ENCODE data around the gene TBL2. TPM values are rescaled to one million over a fixed set of nuclear protein-coding genes. Genes with fewer than 3 reads are reported as not detected.
"Not testable (repeated sequence)": the region's sequence is repeated elsewhere in the genome, so short reads cannot be mapped to it uniquely, and the experiment has no call there.

The TBL2 gene
- polyA plus RNA-seq, 3 donors from 2014 or later, result 19.3 to 32.4 (median 21.7) TPM

DNA sequence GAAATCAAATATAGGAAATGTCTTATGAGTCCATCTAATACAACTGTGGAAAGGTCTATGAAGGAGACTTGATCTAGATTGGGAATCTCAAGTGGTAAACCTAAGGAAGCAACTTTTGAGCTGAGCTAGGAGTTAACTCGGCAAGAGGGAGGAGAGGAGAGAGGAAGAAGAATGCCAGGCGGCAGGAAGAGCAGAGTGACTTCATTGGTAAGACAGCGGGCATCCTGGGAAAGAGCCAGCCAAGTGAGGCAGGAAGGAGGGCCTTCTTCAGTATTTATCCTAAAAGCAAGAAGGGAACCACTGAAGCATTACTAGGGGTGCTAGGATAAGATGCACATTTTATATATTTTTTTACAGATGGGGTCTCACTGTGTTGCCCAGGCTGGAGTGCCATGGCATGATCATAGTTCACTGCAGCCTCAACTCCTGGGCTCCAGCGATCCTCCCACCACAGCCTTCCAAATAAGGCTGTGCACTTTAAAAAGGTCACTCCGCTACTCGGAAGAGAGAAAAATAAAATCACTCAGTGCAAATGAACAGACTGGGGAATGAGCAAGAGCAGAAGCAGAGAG, 22.9 kb downstream of the TBL2 start:
- Mint-ChIP-seq H3K27ac (peak overlapping the region; percentile 87 to 95 (median 92)), H3K36me3 (peaks cover 4 to 12% (median 10%) of the 10 kb centered on the region in 3 donors), H3K27me3 (ENCODE audit: low read depth in 3 of 3) (peaks cover 3 to 18% (median 4%) of the 10 kb centered on the region in 3 donors), H3K4me1 (peaks cover 36 to 47% of the 10 kb centered on the region in 2 donors), H3K4me3 (peak overlapping the region; percentile 84 to 95 (median 90)), H3K9me3 (no peaks in the 10 kb centered on the region)
- DNase-seq, result no peak

DNA sequence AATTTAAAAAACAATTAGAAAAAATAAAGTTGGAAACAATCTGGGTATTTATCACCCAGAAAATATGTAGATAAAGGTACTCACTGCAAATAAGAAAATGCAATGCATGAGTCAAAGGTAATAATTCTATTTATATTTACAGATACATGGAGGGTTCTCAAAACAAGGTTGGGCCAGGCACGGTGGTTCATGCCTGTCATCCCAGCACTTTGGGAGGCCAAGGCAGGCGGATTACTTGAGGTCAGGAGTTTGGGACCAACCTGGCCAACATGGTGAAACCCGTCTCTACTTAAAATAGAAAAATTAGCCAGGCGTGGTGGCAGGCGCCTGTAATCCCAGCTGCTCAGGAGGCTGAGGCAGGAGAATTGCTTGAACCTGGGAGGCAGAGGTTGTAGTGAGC, 28.3 kb downstream of the TBL2 start:
- not testable (repeated sequence) for H3K9me3 Mint-ChIP-seq; DNase-seq; H3K4me3 Mint-ChIP-seq; H3K27ac Mint-ChIP-seq; H3K27me3 Mint-ChIP-seq (ENCODE audit: low read depth in 3 of 3)
- Mint-ChIP-seq H3K36me3 (peaks cover 4 to 13% (median 12%) of the 10 kb centered on the region in 3 donors), H3K4me1 (peaks cover 39 to 62% of the 10 kb centered on the region in 2 donors)

DNA sequence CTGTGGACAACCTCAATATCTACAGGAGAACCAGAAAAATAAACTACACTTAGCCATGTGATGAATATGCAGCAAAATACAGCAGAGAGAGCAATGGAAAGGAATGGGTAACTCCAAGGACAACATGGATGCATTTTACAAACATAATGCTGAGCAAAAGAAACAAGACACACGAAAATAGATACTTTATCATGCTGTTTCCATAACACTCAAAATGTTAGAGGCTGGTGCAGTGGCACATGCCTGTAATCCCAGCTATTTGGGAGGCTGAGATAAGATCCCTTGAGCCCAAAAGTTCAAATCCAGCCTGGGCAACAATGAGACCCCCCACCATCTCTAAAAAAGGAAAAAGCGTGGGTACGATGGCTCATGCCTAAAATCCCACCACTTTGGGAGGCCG, 29.2 kb downstream of the TBL2 start:
- H3K4me1 Mint-ChIP-seq, result peaks cover 31 to 59% of the 10 kb centered on the region in 2 donors
- no peak overlapping the region for H3K4me3 Mint-ChIP-seq
- H3K9me3 Mint-ChIP-seq, result no peaks in the 10 kb centered on the region
- H3K36me3 Mint-ChIP-seq, result peaks cover 4 to 16% (median 12%) of the 10 kb centered on the region in 3 donors
- no peaks in the 10 kb centered on the region for H3K27me3 Mint-ChIP-seq (ENCODE audit: low read depth in 3 of 3)
- no peak for DNase-seq
- peak overlapping the region in 3 of 6 donors; percentile 5 to 63 (median 40) for H3K27ac Mint-ChIP-seq

- Mint-ChIP-seq H3K9me3 (no peaks in the 10 kb centered on the region), H3K27ac (peak overlapping the region in 2 of 6 donors; percentile 32 to 39), H3K27me3 (ENCODE audit: low read depth in 3 of 3) (no peaks in the 10 kb centered on the region), H3K4me1 (peaks cover 34 to 59% of the 10 kb centered on the region in 2 donors), H3K4me3 (no peak overlapping the region), H3K36me3 (peaks cover 4 to 16% (median 12%) of the 10 kb centered on the region in 3 donors)
- no peak for DNase-seq
Observed at GRCh38 chr7:73547841-73548240, 30.5 kb downstream of the TBL2 start.

DNA sequence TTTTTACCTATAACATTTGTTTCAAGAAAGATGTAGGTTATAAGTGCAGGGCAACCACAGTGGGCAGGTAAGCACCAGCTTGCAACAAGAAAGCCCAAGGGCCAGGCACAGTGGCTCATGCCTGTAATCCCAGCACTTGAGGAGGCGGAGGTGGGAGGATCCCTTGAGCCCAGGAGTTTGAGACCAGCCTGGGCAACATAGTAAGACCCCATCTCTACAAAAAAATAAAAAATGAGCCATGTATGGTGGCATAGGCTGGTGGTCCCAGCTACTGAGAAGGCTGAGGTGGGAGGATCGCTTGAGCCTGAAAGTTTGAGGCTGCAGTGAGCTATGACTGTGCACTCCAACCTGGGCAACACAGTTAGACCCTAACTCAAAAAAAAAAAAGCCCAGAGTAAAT, 33.7 kb downstream of the TBL2 start:
- peaks cover 32 to 42% of the 10 kb centered on the region in 2 donors for H3K4me1 Mint-ChIP-seq
- H3K27ac Mint-ChIP-seq, result peak overlapping the region in 1 of 6 donors; percentile 58
- peaks cover 8 to 27% (median 14%) of the 10 kb centered on the region in 3 donors for H3K36me3 Mint-ChIP-seq
- H3K27me3 Mint-ChIP-seq (ENCODE audit: low read depth in 3 of 3), result peaks cover 2 to 4% (median 3%) of the 10 kb centered on the region in 3 donors
- no peaks in the 10 kb centered on the region for H3K9me3 Mint-ChIP-seq
- H3K4me3 Mint-ChIP-seq, result no peak overlapping the region
- no peak for DNase-seq

GRCh38 chr7:73541722-73542121, 36.7 kb downstream of the TBL2 start:
- Mint-ChIP-seq H3K36me3 (peaks cover 14 to 44% (median 16%) of the 10 kb centered on the region in 3 donors), H3K27me3 (ENCODE audit: low read depth in 3 of 3) (peaks cover 3 to 6% (median 6%) of the 10 kb centered on the region in 3 donors), H3K27ac (peak overlapping the region in 2 of 6 donors; percentile 39 to 70), H3K4me1 (peaks cover 13 to 22% of the 10 kb centered on the region in 2 donors), H3K4me3 (no peak overlapping the region), H3K9me3 (no peaks in the 10 kb centered on the region)
- DNase-seq, result no peak

- H3K9me3 Mint-ChIP-seq, result no peaks in the 10 kb centered on the region
- peaks cover 6 to 11% of the 10 kb centered on the region in 2 donors for H3K4me1 Mint-ChIP-seq
- H3K36me3 Mint-ChIP-seq, result peaks cover 14 to 47% (median 19%) of the 10 kb centered on the region in 3 donors
- no peak for DNase-seq
- no peak overlapping the region for H3K27ac Mint-ChIP-seq
- no peak overlapping the region for H3K4me3 Mint-ChIP-seq
- H3K27me3 Mint-ChIP-seq (ENCODE audit: low read depth in 3 of 3), result peaks cover 3 to 8% (median 6%) of the 10 kb centered on the region in 3 donors
Observed at GRCh38 chr7:73539709-73540108, 38.7 kb downstream of the TBL2 start.

- not testable (repeated sequence) for DNase-seq; H3K9me3 Mint-ChIP-seq; H3K4me3 Mint-ChIP-seq; H3K4me1 Mint-ChIP-seq; H3K27me3 Mint-ChIP-seq (ENCODE audit: low read depth in 3 of 3)
- peaks cover 14 to 44% (median 19%) of the 10 kb centered on the region in 3 donors for H3K36me3 Mint-ChIP-seq
- H3K27ac Mint-ChIP-seq, result peak overlapping the region in 1 of 6 donors; percentile 76
Observed at GRCh38 chr7:73538510-73538909, 39.9 kb downstream of the TBL2 start.

DNA sequence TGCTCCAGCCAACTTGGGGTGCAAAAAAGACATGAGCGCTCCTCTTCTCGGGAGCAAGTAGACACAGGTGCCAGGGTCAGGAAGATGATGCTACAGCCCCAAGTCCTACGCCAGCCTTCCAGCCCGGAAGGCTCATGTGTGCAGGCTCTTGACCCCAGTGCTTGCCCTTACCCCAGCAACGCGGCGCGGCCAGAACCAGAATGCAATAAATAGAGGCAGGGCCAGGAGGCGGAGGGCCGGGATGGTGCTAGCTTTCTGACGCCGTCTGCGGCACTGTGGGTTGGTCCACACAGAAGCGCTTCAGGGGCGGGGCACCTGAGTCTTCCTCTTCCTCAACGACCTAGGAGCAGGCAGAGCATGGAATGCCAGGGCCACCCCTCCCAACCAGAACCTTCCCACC, 41.3 kb downstream of the TBL2 start:
- Mint-ChIP-seq H3K27ac (peak overlapping the region in 1 of 6 donors; percentile 50), H3K36me3 (peaks cover 8 to 36% (median 15%) of the 10 kb centered on the region in 3 donors)

DNA sequence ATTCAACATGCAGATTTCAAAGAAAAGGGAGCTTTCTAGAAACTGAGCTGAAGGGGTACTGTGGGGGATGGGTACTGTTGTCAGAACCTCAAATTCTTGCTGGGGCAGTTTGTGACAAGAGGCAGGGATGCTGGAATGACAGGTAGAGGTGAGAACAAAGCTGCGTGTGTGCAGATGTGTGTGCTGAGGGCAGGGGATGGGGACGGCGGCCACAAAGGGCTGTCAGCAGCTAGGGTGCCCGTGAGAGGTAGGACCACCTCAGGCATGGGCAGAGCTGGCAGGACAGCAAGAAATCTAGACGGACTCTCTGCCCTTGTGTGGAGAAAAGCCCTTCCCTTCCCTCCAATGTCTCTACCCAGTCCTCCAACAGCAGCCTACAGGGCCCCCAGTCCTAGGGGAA, 41.9 kb downstream of the TBL2 start:
- DNase-seq, result no peak
- Mint-ChIP-seq H3K27me3 (ENCODE audit: low read depth in 3 of 3) (peaks cover 0 to 7% (median 4%) of the 10 kb centered on the region in 3 donors), H3K36me3 (peaks cover 8 to 31% (median 15%) of the 10 kb centered on the region in 3 donors), H3K4me3 (no peak overlapping the region), H3K9me3 (no peaks in the 10 kb centered on the region), H3K27ac (peak overlapping the region in 1 of 6 donors; percentile 50), H3K4me1 (peaks cover 0 to 2% of the 10 kb centered on the region in 2 donors)

More for the DNA sequence above, 41.3 kb downstream of the TBL2 start:
- no peak for DNase-seq
- H3K27me3 Mint-ChIP-seq (ENCODE audit: low read depth in 3 of 3), result peaks cover 2 to 7% (median 4%) of the 10 kb centered on the region in 3 donors
- H3K4me3 Mint-ChIP-seq, result no peak overlapping the region
- no peaks in the 10 kb centered on the region for H3K9me3 Mint-ChIP-seq
- H3K4me1 Mint-ChIP-seq, result peaks cover 0 to 2% of the 10 kb centered on the region in 2 donors

- H3K9me3 Mint-ChIP-seq; DNase-seq; H3K4me1 Mint-ChIP-seq; H3K27ac Mint-ChIP-seq; H3K27me3 Mint-ChIP-seq (ENCODE audit: low read depth in 3 of 3); H3K4me3 Mint-ChIP-seq: not testable (repeated sequence)
- H3K36me3 Mint-ChIP-seq, result peaks cover 4 to 27% (median 11%) of the 10 kb centered on the region in 3 donors
Observed at GRCh38 chr7:73535918-73536317, 42.5 kb downstream of the TBL2 start.

DNA sequence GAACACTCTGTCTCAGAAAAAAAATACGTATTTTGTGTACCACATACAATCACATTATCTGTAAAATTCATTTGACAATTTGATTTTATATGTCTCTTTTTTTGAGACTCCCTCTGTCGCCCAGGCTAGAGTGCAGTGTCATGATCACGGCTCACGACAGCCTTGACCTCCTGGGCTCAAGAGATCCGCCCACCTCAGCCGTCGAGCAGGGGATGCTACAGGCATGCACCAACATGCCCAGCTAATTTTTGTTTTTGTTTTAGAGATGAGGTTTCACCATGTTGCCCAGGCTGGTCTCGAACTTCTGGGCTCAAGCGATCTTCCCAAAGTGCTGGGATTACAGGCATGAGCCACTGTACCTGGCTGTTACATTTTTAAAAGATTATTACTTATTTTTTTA, 44.6 kb downstream of the TBL2 start:
- H3K27me3 Mint-ChIP-seq (ENCODE audit: low read depth in 3 of 3), result peaks cover 0 to 6% (median 4%) of the 10 kb centered on the region in 3 donors
- DNase-seq, result no peak
- H3K27ac Mint-ChIP-seq, result no peak overlapping the region
- H3K36me3 Mint-ChIP-seq, result peaks cover 4 to 19% (median 11%) of the 10 kb centered on the region in 3 donors
- H3K4me3 Mint-ChIP-seq, result no peak overlapping the region
- H3K9me3 Mint-ChIP-seq, result no peaks in the 10 kb centered on the region
- no peaks in the 10 kb centered on the region for H3K4me1 Mint-ChIP-seq

- no peaks in the 10 kb centered on the region for H3K9me3 Mint-ChIP-seq
- peak overlapping the region in 1 of 6 donors; percentile 6 for H3K27ac Mint-ChIP-seq
- H3K27me3 Mint-ChIP-seq (ENCODE audit: low read depth in 3 of 3), result peaks cover 0 to 6% (median 0%) of the 10 kb centered on the region in 3 donors
- H3K36me3 Mint-ChIP-seq, result peaks cover 0 to 10% (median 6%) of the 10 kb centered on the region in 3 donors
- DNase-seq, result no peak
- H3K4me3 Mint-ChIP-seq, result no peak overlapping the region
- H3K4me1 Mint-ChIP-seq, result peaks cover 8 to 10% of the 10 kb centered on the region in 2 donors
Observed at GRCh38 chr7:73532224-73532623, 46.2 kb downstream of the TBL2 start.

DNA sequence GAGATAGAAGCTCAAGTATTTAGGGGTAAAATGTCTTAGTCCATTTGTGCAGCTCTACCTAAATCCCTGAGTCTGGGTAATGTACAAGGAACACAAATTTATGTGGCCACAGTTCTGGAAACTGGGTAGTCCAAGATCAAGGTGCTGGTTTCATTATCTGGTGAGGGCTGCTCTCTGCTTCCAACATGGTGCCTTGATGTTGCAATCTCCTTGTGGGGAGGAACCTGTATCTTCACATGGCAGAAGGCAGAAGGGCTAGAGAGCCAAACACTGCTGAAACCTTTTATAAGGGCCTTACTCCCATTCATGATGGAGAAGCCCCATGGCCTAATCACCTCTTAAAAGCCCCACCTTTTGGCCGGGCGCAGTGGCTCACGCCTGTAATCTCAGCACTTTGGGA, 47.6 kb downstream of the TBL2 start:
- Mint-ChIP-seq H3K27me3 (ENCODE audit: low read depth in 3 of 3) (peaks cover 0 to 1% (median 0%) of the 10 kb centered on the region in 3 donors), H3K36me3 (no peaks in the 10 kb centered on the region), H3K4me1 (peaks cover 14 to 20% of the 10 kb centered on the region in 2 donors), H3K4me3 (no peak overlapping the region), H3K27ac (no peak overlapping the region), H3K9me3 (no peaks in the 10 kb centered on the region)
- DNase-seq, result no peak
